KMS-11 (cell line): ENCODE measurements around the gene FOXF2.

Source experiments
- H2AFZ ChIP-seq: fragments of 200-600 bp; sonication (generic); 2 replicates; pipeline ENCODE4 v1.6.1; 2016; ENCODE audit warnings: antibody characterized with exemption, mixed run types, low read depth
- H3K27ac ChIP-seq: fragments of 200-600 bp; sonication (generic); 2 replicates; pipeline ENCODE4 v1.6.1; 2016; ENCODE audit warnings: mild to moderate bottlenecking, mixed run types
- H3K27me3 ChIP-seq: fragments of 200-600 bp; sonication (generic); 2 replicates; pipeline ENCODE4 v1.6.1; 2017; ENCODE audit warnings: mild to moderate bottlenecking, low read depth, mixed run types, moderate library complexity; ENCODE audit not compliant: insufficient read depth
- H3K36me3 ChIP-seq: fragments of 200-600 bp; sonication (generic); 2 replicates; pipeline ENCODE4 v1.6.1; 2017; ENCODE audit warnings: mild to moderate bottlenecking, mixed run types; ENCODE audit not compliant: insufficient read depth
- H3K4me1 ChIP-seq: fragments of 200-600 bp; sonication (generic); 2 replicates; pipeline ENCODE4 v1.6.1; 2016; ENCODE audit warnings: mild to moderate bottlenecking, low read depth, mixed run types; ENCODE audit not compliant: poor library complexity, severe bottlenecking
- H3K4me2 ChIP-seq: fragments of 200-600 bp; sonication (generic); 2 replicates; pipeline ENCODE4 v1.7.0; 2016; ENCODE audit warnings: mild to moderate bottlenecking, mixed run types
- H3K4me3 ChIP-seq: fragments of 200-600 bp; sonication (generic); IDR thresholded peaks from 2 replicates; pipeline ENCODE4 v1.6.1; 2017; ENCODE audit warnings: low read depth, low read length, mixed read lengths; ENCODE audit not compliant: insufficient read depth
- H3K79me2 ChIP-seq: fragments of 200-600 bp; sonication (generic); 2 replicates; pipeline ENCODE4 v1.6.1; 2016; ENCODE audit warnings: low read depth, mixed run types; ENCODE audit not compliant: insufficient read depth
- H3K9ac ChIP-seq: fragments of 200-600 bp; sonication (generic); 2 replicates; pipeline ENCODE4 v1.6.1; 2016; ENCODE audit warnings: mild to moderate bottlenecking, mixed run types
- H4K20me1 ChIP-seq: fragments of 200-600 bp; sonication (generic); 2 replicates; pipeline ENCODE4 v1.6.1; 2016; ENCODE audit warnings: mild to moderate bottlenecking, mixed run types; ENCODE audit not compliant: insufficient read depth
- TF ChIP-seq, protein P1 (sequence below): fragments of 200-600 bp; sonication (generic); conservative IDR thresholded peaks from 2 replicates; pipeline ENCODE4 v1.6.1; 2017; ENCODE audit warnings: low read depth, mild to moderate bottlenecking, antibody characterized with exemption, low read length, moderate library complexity, mixed read lengths

Gene FOXF2

DNA sequence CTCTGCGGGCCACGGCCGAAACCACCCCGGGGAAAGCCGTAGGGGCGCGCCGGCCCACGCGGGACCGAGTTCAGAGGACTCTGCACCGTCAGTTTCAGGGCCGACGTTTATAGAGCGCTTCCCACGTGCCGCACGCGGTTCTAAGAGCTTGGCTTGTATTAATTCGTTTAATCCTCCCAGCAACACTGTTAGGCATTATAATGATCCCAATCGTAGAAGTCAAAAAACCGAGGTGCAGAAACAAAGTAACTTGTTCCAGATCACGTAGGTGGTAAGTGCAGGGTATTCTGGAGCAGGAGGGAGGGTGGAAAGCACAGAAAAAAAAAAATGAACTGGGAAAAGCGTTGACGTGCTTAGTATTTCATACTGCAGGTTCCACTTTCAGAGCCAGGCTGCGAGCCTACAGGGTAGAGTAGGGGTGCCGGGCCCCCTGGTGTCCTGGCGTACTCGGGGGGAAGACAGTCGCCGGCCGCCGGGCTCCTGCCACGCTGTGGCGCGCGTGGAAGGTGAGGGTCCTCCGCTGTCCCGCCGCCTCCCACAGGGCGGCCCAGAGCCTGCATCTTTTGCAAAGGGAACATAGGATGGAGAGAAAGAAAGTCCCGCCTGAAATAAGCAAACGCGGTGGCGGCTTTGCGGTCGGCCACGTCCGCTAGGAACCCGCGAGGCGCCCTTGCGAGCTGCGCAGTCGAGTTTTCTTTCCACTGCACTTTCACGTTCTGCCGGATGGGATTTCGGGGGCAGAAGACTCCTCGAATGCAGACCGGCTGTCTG is 10.2 kb upstream of the FOXF2 start:
- Histone ChIP-seq H3K4me2 (no peak overlapping the region), H2AFZ (no peak overlapping the region), H3K27me3 (peaks cover 11% of the 10 kb centered on the region; the same call in 1 of the 2 replicates), H3K27ac (no peak overlapping the region), H3K4me1 (no peaks in the 10 kb centered on the region), H3K36me3 (no peaks in the 10 kb centered on the region), H3K9ac (no peak overlapping the region), H4K20me1 (no peaks in the 10 kb centered on the region), H3K4me3 (no peak overlapping the region), H3K79me2 (no peaks in the 10 kb centered on the region)
- TF ChIP-seq, protein P1, sequence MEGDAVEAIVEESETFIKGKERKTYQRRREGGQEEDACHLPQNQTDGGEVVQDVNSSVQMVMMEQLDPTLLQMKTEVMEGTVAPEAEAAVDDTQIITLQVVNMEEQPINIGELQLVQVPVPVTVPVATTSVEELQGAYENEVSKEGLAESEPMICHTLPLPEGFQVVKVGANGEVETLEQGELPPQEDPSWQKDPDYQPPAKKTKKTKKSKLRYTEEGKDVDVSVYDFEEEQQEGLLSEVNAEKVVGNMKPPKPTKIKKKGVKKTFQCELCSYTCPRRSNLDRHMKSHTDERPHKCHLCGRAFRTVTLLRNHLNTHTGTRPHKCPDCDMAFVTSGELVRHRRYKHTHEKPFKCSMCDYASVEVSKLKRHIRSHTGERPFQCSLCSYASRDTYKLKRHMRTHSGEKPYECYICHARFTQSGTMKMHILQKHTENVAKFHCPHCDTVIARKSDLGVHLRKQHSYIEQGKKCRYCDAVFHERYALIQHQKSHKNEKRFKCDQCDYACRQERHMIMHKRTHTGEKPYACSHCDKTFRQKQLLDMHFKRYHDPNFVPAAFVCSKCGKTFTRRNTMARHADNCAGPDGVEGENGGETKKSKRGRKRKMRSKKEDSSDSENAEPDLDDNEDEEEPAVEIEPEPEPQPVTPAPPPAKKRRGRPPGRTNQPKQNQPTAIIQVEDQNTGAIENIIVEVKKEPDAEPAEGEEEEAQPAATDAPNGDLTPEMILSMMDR, result no peak

GRCh38 chr6:1379788-1380147 is 9.6 kb upstream of the FOXF2 start:
- TF ChIP-seq, protein P1, result no peak
- H3K9ac ChIP-seq, result no peak overlapping the region
- H3K4me2 ChIP-seq, result no peak overlapping the region
- no peak overlapping the region for H3K4me3 ChIP-seq
- H3K27me3 ChIP-seq, result peaks cover 11% of the 10 kb centered on the region; the same call in 1 of the 2 replicates
- no peak overlapping the region for H2AFZ ChIP-seq
- no peaks in the 10 kb centered on the region for H4K20me1 ChIP-seq
- H3K27ac ChIP-seq, result no peak overlapping the region
- no peaks in the 10 kb centered on the region for H3K4me1 ChIP-seq
- H3K36me3 ChIP-seq, result no peaks in the 10 kb centered on the region
- H3K79me2 ChIP-seq, result no peaks in the 10 kb centered on the region

- Histone ChIP-seq H3K9ac (no peak overlapping the region), H3K36me3 (no peaks in the 10 kb centered on the region), H3K4me3 (no peak overlapping the region), H3K79me2 (no peaks in the 10 kb centered on the region), H3K27me3 (peaks cover 11% of the 10 kb centered on the region; the same call in 1 of the 2 replicates), H3K27ac (no peak overlapping the region), H4K20me1 (no peaks in the 10 kb centered on the region), H2AFZ (no peak overlapping the region), H3K4me2 (no peak overlapping the region), H3K4me1 (no peaks in the 10 kb centered on the region)
- TF ChIP-seq, protein P1, result no peak
Observed at GRCh38 chr6:1380625-1381427, 8.6 kb upstream of the FOXF2 start.

- Histone ChIP-seq H2AFZ (peak overlapping the region; percentile 88), H4K20me1 (no peaks in the 10 kb centered on the region), H3K4me2 (peak overlapping the region; percentile 71), H3K27me3 (peaks cover 11% of the 10 kb centered on the region; the same call in 1 of the 2 replicates), H3K9ac (peak overlapping the region; percentile 25; the same call in 1 of the 2 replicates), H3K79me2 (no peaks in the 10 kb centered on the region), H3K4me1 (no peaks in the 10 kb centered on the region), H3K36me3 (no peaks in the 10 kb centered on the region), H3K27ac (no peak overlapping the region), H3K4me3 (no peak overlapping the region)
- TF ChIP-seq, protein P1, result peak; percentile 55
Observed at GRCh38 chr6:1381481-1382330, 7.7 kb upstream of the FOXF2 start.
